Measurements from ENCODE around the gene KLK14. TPM values are rescaled to one million over a fixed set of nuclear protein-coding genes. Genes with fewer than 3 reads are reported as not detected.

The KLK14 gene
- total RNA-seq, 4 donors from 2014 or later, result not detected

DNA sequence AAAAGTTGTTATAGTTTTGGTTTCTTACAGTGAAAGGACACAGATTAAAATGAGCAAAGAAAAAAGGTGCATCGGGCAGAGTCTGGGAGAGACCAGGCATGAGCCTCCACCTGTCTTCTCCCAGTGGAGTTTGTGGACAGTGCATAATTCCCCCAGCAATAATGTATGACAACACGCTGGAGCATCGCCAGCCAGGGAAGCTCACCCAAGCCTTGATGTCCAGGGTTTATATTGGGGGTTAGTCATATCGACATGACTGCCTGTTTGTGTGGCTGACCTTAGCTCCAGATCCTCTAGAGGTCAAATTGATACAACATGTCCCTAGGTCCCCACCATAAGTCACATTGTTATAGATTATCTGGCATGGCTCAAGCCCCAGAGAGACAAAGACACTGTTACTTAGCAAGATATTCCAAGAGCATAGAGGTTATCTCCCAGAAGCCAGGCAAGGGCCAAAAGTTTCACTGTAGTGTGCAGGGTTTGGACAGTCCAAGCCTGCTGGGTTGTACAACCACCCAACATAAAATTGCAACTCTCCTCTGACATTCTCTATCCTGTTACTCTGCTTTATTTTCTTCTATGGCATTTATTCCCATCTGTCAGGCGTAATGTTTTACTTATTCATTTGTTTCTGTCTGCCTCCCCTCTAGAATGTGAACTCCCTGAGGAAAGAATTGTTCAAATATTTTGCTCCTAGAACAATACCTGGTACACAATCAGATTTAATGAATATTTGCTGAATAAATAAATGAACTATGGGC is 12.2 kb downstream of the KLK14 start:
- Histone ChIP-seq H3K27me3 (peaks cover 0 to 6% (median 0%) of the 10 kb centered on the region in 3 donors), H3K4me1 (no peaks in the 10 kb centered on the region), H3K27ac (no peak overlapping the region), H3K36me3 (no peaks in the 10 kb centered on the region), H3K4me3 (no peak overlapping the region), H3K9me3 (no peaks in the 10 kb centered on the region)
- TF ChIP-seq, protein P1, sequence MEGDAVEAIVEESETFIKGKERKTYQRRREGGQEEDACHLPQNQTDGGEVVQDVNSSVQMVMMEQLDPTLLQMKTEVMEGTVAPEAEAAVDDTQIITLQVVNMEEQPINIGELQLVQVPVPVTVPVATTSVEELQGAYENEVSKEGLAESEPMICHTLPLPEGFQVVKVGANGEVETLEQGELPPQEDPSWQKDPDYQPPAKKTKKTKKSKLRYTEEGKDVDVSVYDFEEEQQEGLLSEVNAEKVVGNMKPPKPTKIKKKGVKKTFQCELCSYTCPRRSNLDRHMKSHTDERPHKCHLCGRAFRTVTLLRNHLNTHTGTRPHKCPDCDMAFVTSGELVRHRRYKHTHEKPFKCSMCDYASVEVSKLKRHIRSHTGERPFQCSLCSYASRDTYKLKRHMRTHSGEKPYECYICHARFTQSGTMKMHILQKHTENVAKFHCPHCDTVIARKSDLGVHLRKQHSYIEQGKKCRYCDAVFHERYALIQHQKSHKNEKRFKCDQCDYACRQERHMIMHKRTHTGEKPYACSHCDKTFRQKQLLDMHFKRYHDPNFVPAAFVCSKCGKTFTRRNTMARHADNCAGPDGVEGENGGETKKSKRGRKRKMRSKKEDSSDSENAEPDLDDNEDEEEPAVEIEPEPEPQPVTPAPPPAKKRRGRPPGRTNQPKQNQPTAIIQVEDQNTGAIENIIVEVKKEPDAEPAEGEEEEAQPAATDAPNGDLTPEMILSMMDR (IDR thresholded peaks at IDR 0.05 in 4 of 5, conservative IDR thresholded peaks at IDR 0.05 in 1 of 5), result no peak
- no peak for TF ChIP-seq POLR2A (IDR thresholded peaks at IDR 0.05)
- in situ Hi-C loops (cut with MboI; ENCODE audit: low sequenced_read_pairs in 4 of 4), result no loop called here
- no peak for DNase-seq
- intact Hi-C loops (cut with DNase I; ENCODE audit: low total_unique reads), result no loop called here
- no peak for ATAC-seq

DNA sequence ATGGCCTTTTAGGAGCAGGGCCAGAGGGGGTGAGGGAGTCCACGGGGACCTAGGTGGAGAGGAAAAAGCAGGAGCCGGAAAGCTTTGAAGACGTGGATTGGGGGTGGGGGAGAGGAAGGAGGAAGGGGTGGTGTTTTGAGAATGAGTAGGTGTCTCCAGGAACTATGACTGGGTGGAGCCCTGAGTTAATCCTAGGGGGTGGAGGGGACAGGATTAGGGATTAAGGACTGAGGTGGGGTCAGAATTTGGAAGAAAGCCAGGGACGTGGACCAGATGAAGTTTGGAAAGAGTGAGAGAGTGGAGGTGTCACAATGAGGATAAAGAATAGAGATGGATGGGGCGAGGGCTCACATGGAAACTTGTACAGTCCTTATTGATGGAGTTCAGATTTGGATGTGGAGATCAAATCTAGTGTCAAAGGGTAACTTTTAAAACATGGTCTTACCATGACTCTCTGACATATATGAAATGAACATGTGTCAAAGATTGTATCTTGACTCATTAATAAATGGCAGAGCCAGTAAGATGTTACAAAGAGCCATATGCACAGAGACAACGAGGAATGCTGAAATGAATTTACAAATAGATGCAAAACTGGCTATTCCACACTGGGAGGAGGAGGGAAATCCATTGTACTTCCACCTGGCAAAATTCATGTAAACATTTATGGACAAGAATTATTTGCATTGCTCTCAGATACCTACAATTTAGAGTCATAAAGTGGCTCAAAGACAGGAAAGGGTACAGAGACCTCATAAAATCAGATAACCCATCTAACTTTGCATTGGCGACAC is 16.1 kb downstream of the KLK14 start:
- Histone ChIP-seq H3K36me3 (no peaks in the 10 kb centered on the region), H3K4me3 (no peak overlapping the region), H3K4me1 (no peaks in the 10 kb centered on the region), H3K9me3 (no peaks in the 10 kb centered on the region), H3K27me3 (peaks cover 4 to 18% (median 11%) of the 10 kb centered on the region in 3 donors), H3K27ac (no peak overlapping the region)
- TF ChIP-seq, protein P1 (IDR thresholded peaks at IDR 0.05 in 4 of 5, conservative IDR thresholded peaks at IDR 0.05 in 1 of 5), result no peak
- no peak for TF ChIP-seq POLR2A (IDR thresholded peaks at IDR 0.05)
- no peak for DNase-seq
- intact Hi-C loops (cut with DNase I; ENCODE audit: low total_unique reads), result no loop called here
- in situ Hi-C loops (cut with MboI; ENCODE audit: low sequenced_read_pairs in 4 of 4), result no loop called here
- no peak for ATAC-seq

DNA sequence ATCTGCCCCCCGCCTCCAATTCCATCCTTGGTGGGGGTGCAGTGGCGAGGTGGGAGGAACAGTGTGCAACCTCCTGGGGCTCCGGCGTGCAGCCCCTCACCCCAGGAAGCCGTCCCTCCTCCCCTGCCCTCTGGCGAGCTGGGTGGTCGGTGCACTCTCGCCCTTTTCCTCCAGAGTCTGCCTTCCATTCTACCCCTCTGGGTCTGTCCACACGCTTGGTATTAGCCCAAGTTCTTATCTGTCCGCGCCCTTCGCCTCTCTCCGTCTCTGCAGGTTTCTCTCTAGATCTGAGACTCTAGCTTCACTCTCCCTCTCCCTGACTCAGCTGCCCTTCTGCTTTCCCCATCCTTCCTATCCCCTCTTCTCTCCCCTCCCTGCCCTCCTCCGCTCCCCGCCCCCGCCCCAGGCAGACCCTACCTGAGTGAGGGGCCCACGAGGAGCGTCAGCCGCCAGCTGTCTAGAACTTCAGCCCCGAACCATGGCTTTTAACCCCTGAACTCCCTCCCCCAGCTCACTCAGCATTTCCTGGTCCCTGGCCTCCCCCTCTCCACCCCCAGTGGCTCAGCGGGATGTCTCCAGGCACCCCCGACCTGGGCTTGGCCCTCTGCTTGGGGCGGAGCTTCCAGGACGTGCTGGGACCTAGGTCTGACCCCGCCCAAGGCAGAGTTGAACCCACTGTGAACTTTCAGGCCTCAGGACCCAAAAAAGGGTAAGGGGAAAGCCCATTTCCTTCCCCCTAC is 17.3 kb downstream of the KLK14 start:
- intact Hi-C loops (cut with DNase I; ENCODE audit: low total_unique reads) (no loop called here), in situ Hi-C loops (cut with MboI; ENCODE audit: low sequenced_read_pairs in 4 of 4) (no loop called here)
- Histone ChIP-seq H3K4me3 (peak overlapping the region in 1 of 4 donors; percentile 17), H3K27ac (no peak overlapping the region), H3K36me3 (no peaks in the 10 kb centered on the region), H3K27me3 (peaks cover 4 to 18% (median 11%) of the 10 kb centered on the region in 3 donors), H3K9me3 (no peaks in the 10 kb centered on the region), H3K4me1 (no peaks in the 10 kb centered on the region)
- ATAC-seq (no peak), DNase-seq (no peak)
- no peak for TF ChIP-seq POLR2A (IDR thresholded peaks at IDR 0.05)
- TF ChIP-seq, protein P1 (IDR thresholded peaks at IDR 0.05 in 4 of 5, conservative IDR thresholded peaks at IDR 0.05 in 1 of 5), result no peak

DNA sequence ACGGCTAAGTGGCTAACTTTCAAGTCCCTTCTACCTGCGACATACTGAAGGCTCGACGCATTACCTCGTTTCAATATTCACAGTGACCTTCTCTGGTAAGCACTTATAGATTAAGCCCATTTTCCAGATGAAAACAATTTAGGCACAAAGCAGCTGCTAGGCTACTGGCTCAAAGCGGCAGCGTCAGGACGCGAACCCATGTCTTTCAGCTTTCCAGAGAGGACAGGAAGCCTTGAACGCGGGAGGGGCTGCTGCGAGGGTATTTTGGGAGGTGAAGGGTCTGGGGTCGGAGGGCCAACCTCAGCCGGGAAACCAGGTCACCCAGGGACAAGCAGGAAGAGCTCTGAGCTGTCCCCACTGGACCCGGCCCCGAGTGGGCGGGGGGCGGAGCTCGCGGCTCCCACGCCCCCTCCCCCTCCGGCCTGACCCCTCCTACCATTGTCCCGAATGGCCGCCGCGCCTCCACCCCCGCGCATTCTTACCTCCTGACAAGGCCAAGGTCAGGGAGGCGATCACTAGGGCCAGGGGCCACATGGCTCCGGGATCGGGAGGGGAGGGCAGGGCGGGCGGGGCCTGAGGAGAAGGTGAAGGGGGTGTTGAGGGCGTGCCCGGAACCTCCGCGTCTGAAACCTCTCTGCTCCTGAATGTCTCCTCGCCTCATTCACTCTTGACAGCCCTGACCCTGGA is 18.0 kb downstream of the KLK14 start, which contains the start of gene KLK13:
TSS of gene KLK13 (minus strand) at position 559 of the 687 bp plus-strand sequence. CDS start at position 534, 25 bp downstream.
- no peak within 1 kb of the TSS for H3K27ac ChIP-seq
- H3K4me3 ChIP-seq, result peak within 1 kb of the TSS in 1 of 4 donors; percentile 17

More for the DNA sequence above, 18.0 kb downstream of the KLK14 start, which contains the start of gene KLK13:
- H3K36me3 ChIP-seq, result no peaks in the 10 kb centered on the region
- intact Hi-C loops (cut with DNase I; ENCODE audit: low total_unique reads), result no loop called here
- ATAC-seq, result no peak
- no peaks in the 10 kb centered on the region for H3K4me1 ChIP-seq
- no peak for DNase-seq
- peaks cover 4 to 18% (median 11%) of the 10 kb centered on the region in 3 donors for H3K27me3 ChIP-seq
- TF ChIP-seq POLR2A (IDR thresholded peaks at IDR 0.05), result no peak
- TF ChIP-seq, protein P1 (IDR thresholded peaks at IDR 0.05 in 4 of 5, conservative IDR thresholded peaks at IDR 0.05 in 1 of 5), result no peak
- in situ Hi-C loops (cut with MboI; ENCODE audit: low sequenced_read_pairs in 4 of 4), result no loop called here
- H3K9me3 ChIP-seq, result no peaks in the 10 kb centered on the region
